HG02884 (cell line): ENCODE results near the gene NLGN1.

Experiments
- ATAC-seq: cut with Tn5 transposase; IDR thresholded peaks from one replicate; pipeline ENCODE4 v1.9.1; 2021; ENCODE audit warnings: mild to moderate bottlenecking, moderate library complexity; ENCODE audit not compliant: unreplicated experiment

Gene NLGN1

GRCh38 chr3:174242311-174243041, 844.9 kb downstream of the NLGN1 start:
- ATAC-seq: no peak

- ATAC-seq: no peak
Measured at GRCh38 chr3:174243171-174243570, 845.6 kb downstream of the NLGN1 start.

- ATAC-seq: no peak
Measured at GRCh38 chr3:174247687-174248152, 850.2 kb downstream of the NLGN1 start.

GRCh38 chr3:174251681-174252080, 854.1 kb downstream of the NLGN1 start:
- no peak for ATAC-seq

GRCh38 chr3:174253196-174253823, 855.8 kb downstream of the NLGN1 start:
- no peak for ATAC-seq

GRCh38 chr3:174253940-174254339, 856.4 kb downstream of the NLGN1 start:
- no peak for ATAC-seq

GRCh38 chr3:174255454-174255853, 857.9 kb downstream of the NLGN1 start:
- no peak for ATAC-seq

GRCh38 chr3:174266476-174266875, 868.9 kb downstream of the NLGN1 start:
- no peak for ATAC-seq

GRCh38 chr3:174268061-174268460, 870.5 kb downstream of the NLGN1 start:
- ATAC-seq: no peak

- no peak for ATAC-seq
Measured at GRCh38 chr3:174268586-174268985, 871.0 kb downstream of the NLGN1 start.

GRCh38 chr3:174270841-174271240, 873.3 kb downstream of the NLGN1 start:
- ATAC-seq: no peak

- ATAC-seq: no peak
Measured at GRCh38 chr3:174275336-174275735, 877.8 kb downstream of the NLGN1 start.

GRCh38 chr3:174276826-174277225, 879.3 kb downstream of the NLGN1 start:
- ATAC-seq: no peak

GRCh38 chr3:174278094-174278493, 880.5 kb downstream of the NLGN1 start:
- no peak for ATAC-seq

GRCh38 chr3:174280186-174280585, 882.6 kb downstream of the NLGN1 start:
- ATAC-seq: no peak

- ATAC-seq: no peak
Measured at GRCh38 chr3:174285242-174285864, 887.8 kb downstream of the NLGN1 start.

- ATAC-seq: no peak
Measured at GRCh38 chr3:174287705-174288104, 890.2 kb downstream of the NLGN1 start.

- ATAC-seq: no peak
Measured at GRCh38 chr3:174294616-174295015, 897.1 kb downstream of the NLGN1 start.

- ATAC-seq: no peak
Measured at GRCh38 chr3:174295306-174296092, 898.0 kb downstream of the NLGN1 start.

- no peak for ATAC-seq
Measured at GRCh38 chr3:174302746-174303315, 905.3 kb downstream of the NLGN1 start.
